Hepatocyte (in vitro differentiated cells): ENCODE results near the gene POTEM. TPM values are rescaled to one million over a fixed set of nuclear protein-coding genes. Genes with fewer than 3 reads are reported as not detected.
"Not testable (repeated sequence)": the region's sequence is repeated elsewhere in the genome, so short reads cannot be mapped to it uniquely, and the experiment has no call there.

Experiments used
- DNase-seq: peaks from one replicate; pipeline ENCODE4 v3.0.0-alpha.2; 2016; ENCODE audit warnings: low spot score
- H2AFZ ChIP-seq: fragments of 200-600 bp; sonication (generic); 2 replicates; pipeline ENCODE4 v1.6.0; 2016; ENCODE audit warnings: antibody characterized with exemption, mild to moderate bottlenecking
- H3K27ac ChIP-seq: fragments of 200-600 bp; sonication (generic); 2 replicates; pipeline ENCODE4 v1.5.1; 2016; ENCODE audit warnings: mild to moderate bottlenecking
- H3K27me3 ChIP-seq: fragments of 200-600 bp; sonication (generic); 2 replicates; pipeline ENCODE4 v1.6.1; 2016
- H3K36me3 ChIP-seq: fragments of 200-600 bp; sonication (generic); replicated peaks from 2 replicates; pipeline ENCODE4 v1.5.1; 2016; ENCODE audit warnings: low read depth; ENCODE audit not compliant: insufficient read depth
- H3K4me1 ChIP-seq: fragments of 200-600 bp; sonication (generic); 2 replicates; pipeline ENCODE4 v1.5.1; 2016; ENCODE audit warnings: mild to moderate bottlenecking, moderate library complexity; ENCODE audit not compliant: insufficient read depth
- H3K4me2 ChIP-seq: fragments of 200-600 bp; sonication (generic); 2 replicates; pipeline ENCODE4 v1.6.0; 2016
- H3K4me3 ChIP-seq: fragments of 200-600 bp; sonication (generic); 2 replicates; pipeline ENCODE4 v1.5.1; 2016; ENCODE audit warnings: mild to moderate bottlenecking
- H3K79me2 ChIP-seq: fragments of 200-600 bp; sonication (generic); 2 replicates; pipeline ENCODE4 v1.6.0; 2017; ENCODE audit warnings: mild to moderate bottlenecking
- H3K9me2 ChIP-seq: fragments of 200-600 bp; sonication (generic); replicated peaks from 2 replicates; pipeline ENCODE4 v1.6.0; 2017; ENCODE audit warnings: mild to moderate bottlenecking; ENCODE audit not compliant: insufficient read depth
- H3K9me3 ChIP-seq: fragments of 200-600 bp; sonication (generic); 2 replicates; pipeline ENCODE4 v1.5.1; 2016; ENCODE audit warnings: low read depth, mild to moderate bottlenecking
- H4K20me1 ChIP-seq: fragments of 200-600 bp; sonication (generic); 2 replicates; pipeline ENCODE4 v1.6.0; 2016; ENCODE audit warnings: mild to moderate bottlenecking; ENCODE audit not compliant: insufficient read depth, poor library complexity, severe bottlenecking
- WGBS: methylation state at CpG from one replicate; pipeline ENCODE4 v1.1.6; 2016; ENCODE audit warnings: low lambda C conversion rate; ENCODE audit errors: missing lambda C conversion rate; 5-methylcytosine and 5-hydroxymethylcytosine counted together
- polyA plus RNA-seq: library from polyadenylated mRNA; unstranded; fragments of >200 nt; fragmentation: Nextera tagmentation; extraction: Ambion mirVana; gene quantifications from 2 replicates; pipeline ENCODE4 v1.2.1, GENCODE V29; 2016
- total RNA-seq: library from RNA; depleted of rRNA; stranded (reverse); fragments of >200 nt; gene quantifications from 2 replicates; pipeline ENCODE4 v1.2.3, GENCODE V29; 2014

POTEM gene
- total and polyA plus RNA-seq, 2 experiments from 2014 or later = not detected

DNA sequence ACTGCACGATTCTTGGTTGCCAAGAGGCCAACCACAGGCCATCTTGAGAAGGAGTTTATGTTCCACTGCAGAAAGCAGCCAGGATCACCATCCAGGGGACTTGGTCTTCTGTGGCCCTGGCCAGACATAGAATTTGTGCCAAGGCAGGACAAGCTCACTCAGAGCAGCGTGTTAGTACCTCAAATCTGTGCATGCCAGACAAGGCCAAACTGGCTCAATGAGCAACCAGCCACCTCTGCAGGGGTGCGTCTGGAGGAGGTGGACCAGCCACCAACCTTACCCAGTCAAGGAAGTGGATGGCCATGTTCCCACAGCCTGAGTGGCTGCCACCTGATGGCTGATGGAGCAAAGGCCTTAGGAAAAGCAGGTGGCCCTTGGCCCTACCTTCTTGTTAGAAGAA, 48.0 kb downstream of the POTEM start:
- H3K79me2 ChIP-seq, H3K36me3 ChIP-seq, H4K20me1 ChIP-seq, H3K9me3 ChIP-seq, H3K27ac ChIP-seq, H3K27me3 ChIP-seq, H3K9me2 ChIP-seq, DNase-seq, H3K4me3 ChIP-seq, H3K4me1 ChIP-seq, H2AFZ ChIP-seq, H3K4me2 ChIP-seq: not testable (repeated sequence)
- WGBS = no CpG with 5 or more reads among the region's 3 CpGs

- H4K20me1 ChIP-seq, DNase-seq, H3K9me2 ChIP-seq, H3K4me1 ChIP-seq, H3K27ac ChIP-seq, H3K4me3 ChIP-seq, H3K9me3 ChIP-seq, H3K36me3 ChIP-seq, H2AFZ ChIP-seq, H3K79me2 ChIP-seq, H3K27me3 ChIP-seq, H3K4me2 ChIP-seq: not testable (repeated sequence)
- 40% methylated on average over 2 of the region's 15 CpGs for WGBS
Measured at GRCh38 chr14:19025080-19025589, 57.9 kb downstream of the POTEM start.

DNA sequence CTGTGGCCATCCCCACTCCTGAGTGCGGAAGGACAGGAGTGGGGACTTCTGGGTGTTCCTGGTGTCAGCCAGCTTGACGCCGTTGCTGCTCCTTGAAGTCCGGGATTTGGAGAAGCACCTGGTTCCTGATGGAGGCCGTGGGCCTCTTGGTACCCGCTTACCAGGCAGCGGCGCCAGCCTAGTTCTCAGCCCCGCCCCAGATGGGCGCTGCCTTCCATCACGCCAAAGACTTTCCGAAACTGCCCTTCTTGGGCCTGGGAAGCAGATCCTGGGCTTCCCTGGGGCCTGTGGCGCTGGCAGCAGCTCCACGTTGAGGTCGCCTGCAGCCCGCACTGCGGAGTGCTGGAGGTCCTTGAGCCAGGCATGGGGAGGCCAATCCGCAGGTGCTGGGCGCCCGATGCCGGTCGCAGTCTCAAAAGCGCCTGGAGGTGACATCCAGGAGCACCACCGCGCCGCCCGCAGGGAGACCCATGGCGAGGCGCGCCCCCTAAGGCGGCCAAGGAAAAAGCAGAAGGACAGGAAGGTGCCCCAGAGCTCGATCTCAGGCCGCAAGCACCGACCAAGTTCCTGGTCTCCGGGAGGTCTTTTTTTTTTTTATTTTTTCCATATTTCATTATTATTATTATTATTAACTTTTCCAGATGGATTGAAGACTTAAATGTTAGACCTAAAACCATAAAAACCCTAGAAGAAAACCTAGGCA, 59.6 kb downstream of the POTEM start:
- H2AFZ ChIP-seq, H3K27ac ChIP-seq, H3K79me2 ChIP-seq, H3K9me2 ChIP-seq, H3K4me3 ChIP-seq, DNase-seq, H3K27me3 ChIP-seq, H3K36me3 ChIP-seq, H4K20me1 ChIP-seq, H3K4me2 ChIP-seq, H3K4me1 ChIP-seq, H3K9me3 ChIP-seq: not testable (repeated sequence)
- 81% methylated on average over 5 of the region's 35 CpGs for WGBS

DNA sequence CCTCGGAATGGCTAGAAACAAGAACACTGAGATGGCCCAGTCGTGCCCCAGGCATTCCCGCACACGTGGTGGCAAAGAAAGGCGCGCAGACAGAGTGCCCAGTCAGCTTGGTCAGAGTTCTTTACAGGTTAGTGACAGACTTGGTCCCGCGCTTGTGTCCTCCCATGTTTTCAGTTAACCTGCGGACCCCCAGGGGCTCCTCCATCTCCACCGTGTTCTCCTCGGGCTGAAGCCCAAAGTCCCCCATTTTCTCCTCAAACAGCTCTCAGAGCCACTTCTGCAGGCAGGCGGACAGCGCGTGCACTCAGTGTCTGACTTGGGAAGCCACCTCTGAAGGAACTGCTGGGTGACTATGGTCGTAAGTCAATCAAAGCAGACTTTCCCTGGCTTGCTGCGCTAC, 60.7 kb downstream of the POTEM start:
- H3K4me1 ChIP-seq, H2AFZ ChIP-seq, H3K4me2 ChIP-seq, H3K9me2 ChIP-seq, DNase-seq, H3K4me3 ChIP-seq, H4K20me1 ChIP-seq, H3K9me3 ChIP-seq, H3K79me2 ChIP-seq, H3K36me3 ChIP-seq, H3K27me3 ChIP-seq, H3K27ac ChIP-seq: not testable (repeated sequence)
- WGBS = no CpG with 5 or more reads among the region's 16 CpGs

DNA sequence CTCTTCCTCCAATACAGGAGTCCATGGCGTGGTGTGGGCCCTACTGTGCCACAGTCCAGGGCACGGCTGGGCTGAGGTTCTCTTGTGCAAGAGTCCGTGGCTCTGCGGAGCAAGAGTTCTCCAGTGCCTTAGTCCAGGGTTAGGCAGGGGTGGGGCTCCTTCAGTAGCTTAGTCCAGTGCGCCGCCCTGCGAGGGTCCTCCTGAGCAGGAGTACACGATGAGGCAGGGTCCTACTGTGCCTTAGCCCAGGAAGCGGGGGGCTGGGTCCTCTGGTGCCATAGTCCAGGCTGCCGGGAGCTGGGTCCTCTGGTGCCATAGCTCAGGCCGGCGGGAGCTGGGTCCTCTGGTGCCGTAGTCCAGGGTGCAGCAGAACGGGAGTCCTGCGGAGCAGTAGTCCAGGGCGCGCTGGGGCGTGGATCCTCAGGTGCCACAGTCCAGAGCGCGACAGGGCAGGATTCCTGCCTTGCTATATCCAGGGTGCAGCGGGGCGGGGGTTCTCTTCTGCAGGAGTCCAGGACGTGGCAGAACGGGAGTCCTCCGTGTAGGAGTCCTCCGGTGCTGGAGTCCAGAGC, 69.7 kb downstream of the POTEM start:
- not testable (repeated sequence) for H3K27ac ChIP-seq, H3K4me1 ChIP-seq, H4K20me1 ChIP-seq, H3K9me3 ChIP-seq, H3K4me2 ChIP-seq, H2AFZ ChIP-seq, H3K79me2 ChIP-seq, DNase-seq, H3K36me3 ChIP-seq, H3K9me2 ChIP-seq, H3K27me3 ChIP-seq, H3K4me3 ChIP-seq
- no CpG with 5 or more reads among the region's 26 CpGs for WGBS

DNA sequence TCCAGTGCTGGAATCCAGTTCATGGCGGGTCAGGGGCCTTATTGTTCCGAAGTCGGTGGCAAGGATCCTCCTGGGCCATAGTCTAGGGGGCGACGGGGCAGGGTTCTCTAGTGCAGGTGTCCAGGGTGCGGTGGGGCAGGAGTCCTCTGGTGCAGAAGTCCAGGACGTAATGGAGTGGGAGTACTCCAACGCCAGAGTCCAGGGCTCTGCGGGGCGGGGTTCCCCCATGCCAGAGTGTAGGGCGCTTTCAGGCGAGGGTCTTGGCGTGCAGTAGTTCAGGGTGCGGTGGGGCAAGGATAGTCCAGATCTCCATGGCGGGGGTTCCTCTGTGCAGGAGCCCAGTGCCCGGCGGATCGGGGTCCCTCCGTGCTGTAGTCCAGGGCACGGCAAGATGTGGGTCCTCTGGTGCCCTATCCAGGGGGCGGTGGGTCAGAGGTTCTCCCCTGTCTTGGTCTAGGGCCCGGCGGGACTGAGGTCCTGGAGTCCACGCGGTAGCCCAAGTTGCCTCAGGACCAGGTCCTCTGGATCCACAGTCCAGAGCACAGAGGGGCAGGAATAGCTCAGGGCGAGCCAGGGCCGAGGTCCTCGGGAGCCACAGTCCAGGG, 70.9 kb downstream of the POTEM start:
- H3K79me2 ChIP-seq, H2AFZ ChIP-seq, H3K27me3 ChIP-seq, H3K4me3 ChIP-seq, H3K4me2 ChIP-seq, DNase-seq, H3K36me3 ChIP-seq, H3K4me1 ChIP-seq, H4K20me1 ChIP-seq, H3K9me2 ChIP-seq, H3K27ac ChIP-seq, H3K9me3 ChIP-seq: not testable (repeated sequence)
- WGBS = 89% methylated on average over 5 of the region's 28 CpGs

GRCh38 chr14:19038785-19039184, 71.6 kb downstream of the POTEM start:
- not testable (repeated sequence) for H3K27me3 ChIP-seq, H3K9me3 ChIP-seq, H3K4me2 ChIP-seq, H3K4me3 ChIP-seq, H3K27ac ChIP-seq, H3K36me3 ChIP-seq, H4K20me1 ChIP-seq, H3K9me2 ChIP-seq, DNase-seq, H3K79me2 ChIP-seq, H2AFZ ChIP-seq, H3K4me1 ChIP-seq
- no CpG with 5 or more reads among the region's 15 CpGs for WGBS

DNA sequence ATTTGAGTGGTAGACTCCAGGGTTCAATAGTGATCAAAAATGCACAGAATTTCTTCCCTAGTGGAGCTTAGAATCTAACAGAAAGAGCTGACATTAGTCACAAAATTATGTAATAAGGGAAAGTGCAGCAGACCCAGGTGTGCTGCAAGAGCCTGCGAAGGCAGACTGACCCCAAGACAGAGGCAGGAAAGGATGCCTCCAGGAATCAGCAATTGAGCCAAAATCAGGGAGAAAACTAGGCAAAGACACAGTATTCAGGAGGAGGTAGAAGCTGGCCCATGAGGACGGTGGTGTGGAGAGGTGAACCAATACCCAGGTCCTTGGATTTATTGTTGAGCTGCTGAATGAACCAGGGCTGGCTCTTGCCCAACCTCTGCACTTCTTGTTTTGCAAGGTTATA, 76.2 kb downstream of the POTEM start:
- H3K36me3 ChIP-seq, DNase-seq, H3K4me1 ChIP-seq, H3K9me3 ChIP-seq, H2AFZ ChIP-seq, H3K4me2 ChIP-seq, H4K20me1 ChIP-seq, H3K79me2 ChIP-seq, H3K27me3 ChIP-seq, H3K9me2 ChIP-seq, H3K4me3 ChIP-seq, H3K27ac ChIP-seq: not testable (repeated sequence)
- 39% methylated on average over 2 of the region's 2 CpGs for WGBS
